A673 (cell line): ENCODE results near the gene SFTPB.

Experiments used
- CTCF ChIP-seq: fragments of 300-800, 200-600 bp; sonication (generic); conservative IDR thresholded peaks from 2 replicates; pipeline ENCODE4 v1.5.1; 2017; ENCODE audit warnings: low read depth, mild to moderate bottlenecking, antibody characterized with exemption, low read length, moderate library complexity, mixed read lengths
- EZH2 ChIP-seq: fragments of 200-600 bp; sonication (generic); IDR thresholded peaks from 2 replicates; pipeline ENCODE4 v1.6.1; 2017; ENCODE audit warnings: borderline replicate concordance, low read depth, mild to moderate bottlenecking, mixed read lengths, antibody characterized with exemption, low read length; ENCODE audit not compliant: poor library complexity, severe bottlenecking

DNA sequence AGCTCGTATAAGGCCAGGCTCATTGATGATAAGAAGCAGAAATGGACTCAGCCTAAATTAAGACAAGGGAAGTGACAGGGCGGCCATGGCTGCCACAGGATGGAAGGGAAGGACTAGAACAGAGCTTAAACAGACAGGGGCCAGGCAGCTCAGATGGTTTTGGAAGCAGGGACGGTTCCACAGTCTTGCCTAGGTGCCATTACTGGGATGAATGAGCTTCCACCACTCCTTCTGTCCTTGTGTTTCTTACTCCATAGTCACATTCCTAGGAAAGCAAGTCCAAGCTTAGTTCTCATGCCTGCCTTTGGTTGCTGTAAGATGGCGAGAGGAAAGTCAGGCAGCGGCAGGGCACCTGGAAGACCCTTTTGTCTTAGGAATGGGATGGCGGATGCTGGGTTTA, 38.1 kb upstream of the SFTPB start:
- no peak for TF ChIP-seq CTCF
- TF ChIP-seq EZH2 = no peak
